HL-60/S4 treated with phorbol 12-myristate 13-acetate at 8.2 ng/mL for 4 days and 3 days (cell line): ENCODE measurements around the gene TECPR2.
"Not testable (repeated sequence)": the region's sequence is repeated elsewhere in the genome, so short reads cannot be mapped to it uniquely, and the experiment has no call there.

Experiments
- in situ Hi-C: fragments of 300-500 bp; cut with MboI; formaldehyde crosslinking; loops from 2 replicates; pipeline ENCODE4 v1.15.0; 2022; ENCODE audit warnings: low sequenced_read_pairs

The TECPR2 gene

DNA sequence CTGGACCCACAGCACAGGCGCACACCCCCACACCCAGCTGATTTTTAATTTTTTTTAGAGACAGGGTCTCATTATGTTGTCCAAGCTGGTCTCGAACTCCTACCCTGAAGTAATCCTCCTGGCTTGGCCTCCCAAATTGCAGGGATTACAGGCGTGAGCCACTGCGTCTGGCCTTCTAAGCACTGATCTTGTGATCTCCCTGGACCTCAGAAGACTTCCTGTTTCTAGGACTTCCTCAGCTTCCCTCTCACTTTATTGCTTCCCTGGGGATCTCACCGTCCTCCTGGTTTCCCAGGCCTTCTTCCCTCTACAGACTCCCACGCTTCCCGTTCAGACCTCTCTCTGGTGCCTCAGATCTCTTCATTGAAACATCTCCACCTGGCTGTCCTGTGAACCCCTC is 29.4 kb upstream of the TECPR2 start:
- in situ Hi-C loops, result no loop called here

DNA sequence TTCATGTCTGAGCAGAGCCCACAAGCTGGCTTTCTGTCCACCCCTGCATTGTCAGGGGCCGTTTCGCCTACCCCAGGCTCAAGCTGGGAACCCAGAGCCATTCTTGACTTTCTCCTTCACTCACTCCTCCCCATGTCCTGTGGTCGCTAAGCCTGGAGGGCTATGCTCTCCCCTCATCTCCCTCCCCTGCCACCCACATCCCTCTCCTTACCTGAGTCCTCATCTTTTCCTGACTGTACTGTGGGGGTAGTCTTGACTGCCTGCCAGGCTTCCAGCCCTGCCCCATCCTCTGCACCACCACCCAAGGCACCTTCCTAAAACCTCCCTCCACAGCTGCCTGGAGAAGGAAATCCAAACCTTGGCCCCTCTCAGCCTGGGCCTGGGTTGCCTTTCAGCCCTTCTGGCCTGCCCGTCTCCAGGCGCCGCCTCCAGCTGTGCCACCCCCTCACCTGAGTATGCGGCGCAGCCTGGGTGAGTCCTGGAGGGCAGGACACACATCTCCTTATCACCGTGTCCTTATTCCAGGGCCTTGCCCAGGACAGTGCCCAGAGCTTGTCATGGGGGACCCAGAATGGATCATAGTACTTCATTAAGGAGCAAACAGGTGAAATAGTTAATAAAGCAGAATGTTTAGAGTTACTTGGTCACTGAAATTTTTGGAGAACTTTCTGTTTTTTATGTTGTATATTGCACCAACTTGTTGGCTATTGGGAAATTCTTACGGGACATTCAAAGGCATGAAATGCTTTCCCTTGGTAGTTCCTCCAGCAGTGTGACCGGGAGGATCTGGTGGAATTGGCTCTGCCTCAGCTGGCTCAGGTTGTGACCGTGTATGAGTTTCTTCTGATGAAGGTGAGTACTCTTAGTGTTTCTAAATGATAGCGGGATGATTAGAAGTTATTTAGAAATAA is 28.7 kb upstream of the TECPR2 start:
- in situ Hi-C loops, result no loop called here

DNA sequence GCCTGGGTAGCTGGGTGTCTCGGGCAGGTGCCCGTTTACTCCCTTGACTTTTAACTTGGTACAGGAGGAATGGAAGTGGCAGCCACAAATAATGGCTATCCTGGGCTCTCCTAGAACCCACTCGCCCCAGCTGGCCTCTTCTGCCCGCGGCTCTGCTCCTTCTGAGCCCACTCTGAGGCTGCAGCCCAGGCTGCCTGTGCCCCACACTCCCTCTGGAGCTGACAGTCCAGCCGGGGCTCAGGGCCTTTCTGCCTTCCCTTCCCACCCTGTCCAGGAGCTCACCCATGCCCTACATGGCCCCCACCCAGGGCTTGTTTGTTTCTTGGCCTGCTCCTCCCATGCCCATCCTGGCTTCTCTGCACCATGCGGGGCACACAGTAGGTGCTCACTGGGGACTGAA is 27.6 kb upstream of the TECPR2 start:
- in situ Hi-C loops, result no loop called here

DNA sequence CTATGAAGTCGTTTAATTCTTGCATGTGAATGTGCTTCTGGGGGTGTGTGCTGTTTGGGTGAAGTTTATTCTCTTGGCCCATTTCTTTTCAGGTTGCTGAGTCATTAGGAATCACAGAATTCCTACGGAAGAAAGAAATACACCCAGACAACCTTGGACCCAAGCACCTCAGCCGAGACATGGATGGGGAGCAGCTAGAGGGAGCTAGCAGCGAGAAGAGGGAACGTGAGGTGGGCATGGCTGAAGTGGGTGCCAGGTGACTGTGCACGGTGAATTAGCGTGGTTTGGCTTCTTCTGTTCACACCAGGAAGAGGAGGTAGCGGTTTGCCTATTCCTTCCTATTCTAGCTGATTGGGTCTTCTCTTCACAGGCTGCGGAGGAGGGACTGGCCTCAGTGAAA is 24.0 kb upstream of the TECPR2 start:
- in situ Hi-C loops, result no loop called here

DNA sequence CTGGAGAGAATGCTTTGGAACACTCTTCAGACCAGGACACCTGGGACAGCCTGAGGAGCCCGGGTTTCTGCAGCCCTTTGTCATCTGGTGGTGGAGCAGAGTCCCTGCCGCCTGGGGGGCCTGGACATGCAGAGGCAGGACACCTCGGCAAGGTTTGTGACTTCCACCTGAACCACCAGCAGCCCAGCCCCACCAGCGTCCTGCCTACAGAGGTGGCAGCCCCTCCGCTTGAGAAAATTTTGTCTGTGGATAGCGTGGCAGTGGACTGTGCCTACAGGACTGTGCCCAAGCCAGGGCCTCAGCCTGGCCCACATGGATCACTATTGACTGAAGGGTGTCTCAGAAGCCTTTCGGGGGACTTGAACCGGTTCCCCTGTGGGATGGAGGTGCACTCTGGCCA is 21.2 kb upstream of the TECPR2 start:
- in situ Hi-C loops, result no loop called here

DNA sequence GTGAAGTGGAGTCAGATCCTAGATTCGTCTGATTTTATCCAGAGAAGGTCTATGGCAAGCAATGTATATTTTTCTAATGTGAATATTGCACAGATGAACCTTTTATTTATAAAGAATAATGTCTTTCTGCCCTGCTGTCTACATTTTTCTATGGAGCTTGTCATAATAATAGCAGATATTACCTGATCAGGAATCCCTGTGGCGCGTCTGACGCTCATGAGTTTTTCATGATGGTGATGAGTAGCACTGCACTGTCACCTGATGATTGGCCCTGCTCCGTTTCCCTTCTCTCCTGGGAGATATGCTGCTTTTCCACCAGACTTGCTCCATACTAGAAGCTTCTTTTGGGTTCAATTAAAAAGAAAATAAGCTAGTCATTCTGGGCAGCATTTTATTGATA is 20.5 kb upstream of the TECPR2 start:
- in situ Hi-C loops, result no loop called here

DNA sequence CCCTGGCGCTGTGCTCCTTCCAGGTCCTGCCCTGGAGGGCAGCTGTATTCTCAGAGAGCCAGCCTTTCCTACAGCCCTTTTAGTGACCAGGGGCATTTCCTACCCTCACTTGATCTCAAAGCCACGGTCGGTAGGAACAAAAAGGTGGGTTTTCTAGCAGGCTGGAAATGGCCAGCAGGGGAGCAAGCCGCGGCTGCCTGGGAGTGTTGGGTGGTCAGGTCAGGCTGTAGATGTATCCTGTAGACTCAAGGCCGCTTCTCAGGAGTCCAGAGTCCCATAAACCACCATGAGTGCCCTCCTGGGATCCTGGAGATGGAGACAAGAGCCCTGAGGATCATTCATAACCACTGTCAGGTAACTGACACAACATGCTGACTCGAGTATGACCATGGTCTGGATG is 18.7 kb upstream of the TECPR2 start:
- in situ Hi-C loops, result no loop called here

DNA sequence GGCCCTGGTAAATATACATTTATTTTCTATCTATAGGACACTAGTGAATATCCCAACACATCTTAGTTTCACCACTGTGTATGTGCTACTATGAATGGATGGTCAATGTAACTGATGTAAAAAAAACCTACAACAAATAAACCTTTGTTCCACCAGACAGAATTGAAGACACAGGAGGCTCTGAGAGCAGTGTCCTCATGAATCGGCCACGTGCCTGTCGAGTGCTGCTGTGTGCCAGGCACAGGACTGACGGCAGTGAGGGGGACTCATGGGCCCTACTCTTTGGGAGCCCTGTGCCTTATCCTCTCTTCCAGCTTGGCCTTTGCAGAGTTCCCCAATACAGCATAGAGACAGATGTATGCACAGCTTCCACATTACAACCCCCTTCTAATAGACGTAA is 18.3 kb upstream of the TECPR2 start:
- in situ Hi-C loops, result no loop called here

DNA sequence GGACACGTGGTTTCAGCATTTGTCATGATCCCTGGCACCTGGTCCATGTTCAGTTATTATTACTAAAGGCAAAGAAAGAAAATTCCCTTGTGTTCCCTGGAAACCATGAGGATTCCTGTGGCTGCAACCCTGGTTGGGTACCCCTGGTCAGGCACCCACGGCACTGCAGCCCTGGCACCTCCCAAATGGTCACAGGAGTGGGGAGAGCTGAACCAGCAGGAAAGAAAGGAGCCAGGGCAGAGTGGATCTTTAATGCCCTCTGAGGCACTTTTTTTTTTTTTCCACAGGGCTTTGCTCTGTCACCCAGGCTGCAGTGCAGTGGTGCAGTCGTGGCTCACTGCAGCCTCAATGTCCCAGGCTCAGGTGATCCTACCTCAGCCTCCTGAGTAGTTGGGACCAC is 17.5 kb upstream of the TECPR2 start:
- in situ Hi-C loops, result no loop called here

DNA sequence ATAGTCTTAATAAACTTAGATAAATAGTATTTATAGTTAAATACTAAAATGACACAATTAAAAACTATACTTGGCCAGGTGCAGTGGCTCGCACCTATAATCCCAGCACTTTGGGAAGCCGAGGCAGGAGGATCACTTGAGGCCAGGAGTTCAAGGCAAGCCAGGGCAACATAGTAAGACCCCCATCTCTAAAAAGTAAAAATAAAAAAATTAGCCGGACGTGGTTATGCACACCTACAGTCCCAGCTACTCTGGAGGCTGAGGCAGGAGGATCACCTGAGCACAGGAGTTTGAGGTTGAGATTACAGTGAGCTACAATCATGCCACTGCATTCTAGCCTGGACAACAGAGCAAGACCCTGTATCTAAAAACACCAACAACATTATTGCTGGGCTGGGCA is 16.1 kb upstream of the TECPR2 start:
- in situ Hi-C loops, result no loop called here

DNA sequence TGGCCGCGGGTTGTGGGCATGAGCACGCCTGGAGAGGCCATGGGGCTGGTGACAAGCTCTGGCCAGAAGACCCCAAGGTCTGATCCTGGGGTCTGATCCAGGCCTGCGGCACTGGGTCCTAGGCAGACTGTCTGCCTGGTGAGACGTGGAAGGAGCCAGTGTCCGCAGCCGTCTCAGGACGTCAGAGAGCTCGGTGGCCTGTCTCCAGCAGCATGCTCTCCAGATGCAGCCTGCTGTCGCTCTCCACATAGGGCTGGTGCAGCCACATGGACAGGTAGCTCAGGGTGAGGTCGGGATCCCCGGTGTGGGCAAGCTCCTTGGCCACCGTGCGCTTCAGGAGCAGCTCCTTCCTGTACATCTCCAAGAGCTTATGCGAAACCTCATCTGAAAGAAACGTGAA is 14.4 kb upstream of the TECPR2 start:
- in situ Hi-C loops, result no loop called here

DNA sequence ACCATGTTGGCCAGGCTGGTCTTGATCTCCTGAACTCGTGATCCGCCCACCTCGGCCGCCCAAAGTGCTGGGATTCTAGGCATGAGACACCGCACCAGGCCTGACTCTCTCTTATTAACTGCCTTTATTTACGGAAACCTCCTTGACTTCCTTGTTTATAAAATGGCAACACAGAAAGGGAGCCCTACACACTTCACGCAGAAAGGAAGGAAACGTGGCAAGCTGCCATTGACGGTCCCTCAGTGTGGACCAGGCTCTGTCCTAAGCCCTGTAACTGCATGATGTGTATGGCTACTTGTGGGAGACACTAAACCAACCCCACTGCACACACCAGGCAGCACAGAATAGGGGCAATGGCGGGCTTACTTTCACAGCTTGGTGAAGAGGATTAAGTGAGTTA is 11.7 kb upstream of the TECPR2 start:
- in situ Hi-C loops, result no loop called here

DNA sequence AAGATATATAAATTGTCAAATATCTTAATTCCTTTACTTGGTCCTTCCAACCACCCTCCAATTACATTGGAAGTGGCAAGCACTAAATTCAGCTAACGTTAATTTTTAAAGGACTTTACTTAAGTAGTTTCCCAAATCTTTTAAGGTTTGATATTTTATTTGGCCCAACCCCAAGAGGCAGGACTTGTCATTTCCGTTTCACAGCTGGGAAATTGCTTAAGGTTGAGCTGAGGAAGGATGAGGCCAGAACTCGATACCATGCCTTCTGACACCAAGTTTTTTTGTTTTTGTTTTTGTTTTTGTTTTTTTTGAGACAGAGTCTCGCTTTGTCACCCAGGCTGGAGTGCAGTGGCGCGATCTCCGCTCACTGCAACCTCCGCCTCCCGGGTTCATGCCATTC is 11.1 kb upstream of the TECPR2 start:
- in situ Hi-C loops, result not testable (repeated sequence)

DNA sequence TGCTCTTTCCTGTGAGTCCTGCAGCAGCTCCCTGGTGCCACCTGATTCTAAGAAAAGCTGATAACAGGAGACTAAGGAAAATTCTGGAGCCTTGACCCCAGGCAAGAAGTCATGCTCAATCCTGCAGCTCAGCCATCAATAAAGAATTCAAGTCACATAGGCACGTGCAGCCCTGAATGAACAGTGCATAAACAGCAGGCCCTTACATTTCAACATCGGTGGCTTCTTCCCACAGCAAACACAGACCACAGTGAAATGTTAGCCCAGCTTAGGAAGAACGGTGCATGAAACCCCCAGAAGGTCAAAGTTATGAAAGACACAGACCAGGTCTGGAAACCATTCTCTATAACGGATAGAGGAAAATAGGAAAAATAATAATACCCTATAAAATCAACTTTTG is 10.5 kb upstream of the TECPR2 start:
- in situ Hi-C loops, result no loop called here

DNA sequence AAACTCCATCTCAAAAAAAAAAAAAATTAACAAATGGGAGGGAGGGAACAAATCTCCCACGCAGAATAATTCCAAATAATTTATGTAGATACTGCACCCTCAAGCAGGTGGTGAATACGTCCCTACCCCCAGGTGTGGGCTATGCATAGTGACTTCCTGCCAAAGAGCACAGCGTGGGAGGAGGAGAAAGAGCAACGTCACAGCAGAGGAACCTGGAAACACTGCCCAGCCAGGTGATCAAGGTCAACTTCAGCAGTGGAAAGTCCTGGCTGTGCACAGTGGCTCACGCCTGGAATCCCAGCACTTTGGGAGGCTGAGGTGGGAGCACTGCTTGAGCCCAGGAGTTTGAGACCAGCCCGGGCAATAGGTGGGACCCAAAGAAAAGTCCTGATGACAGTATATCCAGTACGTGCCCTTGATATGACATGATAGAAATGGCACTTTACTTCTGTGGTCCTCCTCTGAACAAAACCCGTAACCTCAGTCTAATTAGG is 9.6 kb upstream of the TECPR2 start:
- in situ Hi-C loops, result no loop called here

DNA sequence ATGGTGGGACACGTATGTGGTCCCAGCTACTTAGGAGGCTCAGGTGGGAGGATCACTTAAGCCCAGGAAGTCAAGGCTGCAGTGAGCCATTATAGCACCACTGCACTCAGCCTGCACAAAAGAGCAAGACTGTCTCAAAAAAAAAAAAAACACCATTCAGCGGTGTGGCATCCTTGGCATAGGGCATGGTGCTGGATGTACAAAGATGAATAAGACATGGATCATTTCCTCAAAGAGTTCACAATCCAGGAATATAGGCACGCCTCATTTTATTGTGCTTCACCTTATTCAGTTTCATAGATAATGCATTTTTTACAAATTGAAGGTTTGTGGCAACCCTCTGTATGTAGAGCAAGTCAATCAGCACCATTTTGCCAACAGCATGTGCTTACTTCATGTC is 6.5 kb upstream of the TECPR2 start:
- in situ Hi-C loops, result no loop called here

DNA sequence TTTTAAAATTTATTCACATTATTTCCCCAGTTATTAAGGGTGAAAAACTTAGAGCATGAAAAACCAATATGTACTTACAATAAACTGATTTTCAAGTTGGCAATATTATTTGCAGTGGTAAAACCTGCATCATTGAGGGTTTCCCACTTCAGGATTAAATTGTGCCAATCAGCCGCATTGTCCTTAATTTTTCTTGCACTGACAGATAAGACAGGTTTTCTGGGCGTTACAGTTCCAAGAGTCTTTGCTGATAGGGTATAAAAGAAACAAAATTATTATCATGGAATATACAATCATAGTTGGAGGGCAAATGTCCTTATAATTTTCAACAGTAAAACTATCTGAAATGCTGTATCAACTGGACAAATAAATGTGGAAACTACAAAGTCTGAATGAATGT is 3.4 kb upstream of the TECPR2 start:
- in situ Hi-C loops, result no loop called here

DNA sequence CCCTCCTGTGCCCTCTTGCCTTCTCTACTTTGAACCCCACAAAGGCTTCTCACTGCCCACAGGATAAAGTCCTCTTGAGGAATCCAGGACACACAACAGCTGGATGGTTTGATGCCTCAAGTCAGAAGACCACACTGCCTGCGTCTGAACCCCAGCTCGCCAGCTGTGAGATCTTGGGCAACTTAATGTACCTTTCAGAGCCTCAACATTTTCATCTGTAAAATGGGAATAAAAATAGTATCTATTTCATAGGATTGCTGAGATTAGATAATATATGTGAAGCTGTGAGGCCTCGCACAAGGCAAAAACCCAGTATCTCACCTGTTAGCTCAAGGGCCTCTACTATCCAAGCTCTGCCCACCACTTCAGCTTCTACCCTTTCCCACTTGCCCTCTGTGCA is 2.4 kb upstream of the TECPR2 start:
- in situ Hi-C loops, result no loop called here

DNA sequence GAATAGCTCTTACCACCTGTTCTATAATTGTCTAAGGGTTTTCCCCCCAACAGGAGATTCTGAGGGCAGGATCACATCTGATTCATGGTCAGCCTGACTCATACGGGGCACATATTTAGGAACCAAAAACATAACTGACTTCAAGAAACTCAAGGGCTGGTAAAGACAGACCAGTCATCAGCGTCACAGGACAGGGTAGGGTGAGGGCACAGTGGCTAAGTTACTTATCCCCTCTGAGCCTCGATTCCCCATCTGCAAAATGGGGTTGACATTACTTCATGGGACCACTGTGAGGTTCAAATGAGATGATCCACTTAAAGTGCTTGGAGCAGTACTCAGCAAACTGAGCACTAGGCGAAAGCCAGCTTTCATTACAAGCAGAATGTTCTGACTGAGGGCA is 657 bp upstream of the TECPR2 start:
- in situ Hi-C loops, result no loop called here

DNA sequence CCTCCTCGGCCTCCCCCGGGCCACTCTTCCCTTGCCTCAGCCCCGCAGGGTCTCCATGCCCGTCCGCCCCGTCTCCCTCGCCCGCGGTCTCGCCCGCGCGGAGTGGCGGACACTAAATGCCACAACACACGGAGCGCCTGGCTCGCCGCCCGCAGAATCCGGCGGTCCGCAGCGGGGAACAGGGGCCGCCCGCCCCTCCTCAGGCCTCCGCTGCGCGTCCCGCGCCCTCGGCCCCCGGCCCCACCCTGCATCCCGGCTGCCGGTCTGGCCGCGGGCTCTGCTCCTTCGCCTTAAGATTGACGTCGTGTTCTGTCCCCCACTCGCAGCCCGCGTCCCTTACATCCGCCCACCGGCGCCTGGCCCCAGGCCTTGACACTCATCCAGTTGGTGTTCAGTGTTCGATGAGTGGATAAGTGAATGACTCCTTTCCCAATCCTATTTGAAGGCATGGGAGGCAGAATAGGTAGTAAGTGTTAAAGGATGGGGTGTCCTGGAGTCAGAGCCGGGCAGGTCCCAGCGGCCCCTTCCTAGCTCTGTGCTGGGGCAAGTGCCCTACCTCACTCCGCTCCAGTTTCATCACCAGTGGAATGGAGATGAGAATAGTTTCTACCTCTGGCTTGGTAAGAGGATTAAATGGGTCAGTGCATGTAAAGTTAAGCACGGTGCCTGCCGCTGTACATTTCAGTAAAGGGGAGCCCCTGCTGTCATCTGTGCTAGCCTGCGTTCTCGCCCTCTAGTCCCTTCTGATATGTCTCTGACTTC is 622 bp downstream of the TECPR2 start:
- in situ Hi-C loops, result no loop called here

DNA sequence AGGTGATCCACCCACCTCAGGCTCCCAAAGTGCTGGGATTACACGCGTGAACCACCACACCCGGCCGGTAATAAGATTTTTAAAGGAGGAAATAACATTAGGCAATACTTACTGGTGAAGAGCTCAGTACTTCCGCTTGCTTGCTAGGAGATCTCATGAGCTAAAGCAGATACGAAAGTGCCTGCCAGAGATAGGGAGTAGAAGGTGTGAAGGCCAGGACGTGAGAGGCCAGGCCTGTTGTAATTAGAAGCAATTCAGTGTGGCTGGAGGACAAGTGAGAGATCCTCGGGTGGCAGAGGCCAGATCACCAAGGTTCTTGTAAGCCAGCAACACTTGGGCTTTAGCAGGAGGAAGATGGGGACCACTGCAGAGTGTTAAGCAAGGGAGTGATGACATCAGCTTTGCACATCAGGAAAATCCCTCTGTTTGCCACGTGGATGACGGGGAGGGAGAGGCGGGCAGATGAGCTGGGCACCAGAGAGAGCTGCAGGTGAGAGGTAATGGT is 7.6 kb downstream of the TECPR2 start:
- in situ Hi-C loops, result no loop called here

DNA sequence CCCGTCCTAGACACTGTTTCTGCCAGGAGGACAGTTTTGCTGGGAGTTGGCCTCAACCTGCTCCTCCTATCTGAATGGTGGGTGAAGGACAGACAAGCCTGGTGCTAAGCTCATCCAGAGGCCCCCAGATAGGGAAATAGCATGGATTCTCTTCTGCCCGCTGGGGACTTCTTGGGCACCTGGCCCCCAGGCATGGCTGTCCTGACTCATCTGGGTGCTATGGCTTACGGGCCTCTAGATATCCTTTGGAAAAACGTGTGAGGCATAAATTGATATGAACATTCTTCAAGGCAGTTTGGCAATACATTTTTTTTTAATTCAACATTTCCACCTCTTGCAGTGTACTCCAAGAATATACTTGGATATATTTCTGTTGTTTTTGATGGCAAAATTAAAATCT is 8.6 kb downstream of the TECPR2 start:
- in situ Hi-C loops, result no loop called here
